GM19351 (cell line): ENCODE measurements around the gene DDIT4.
A peak's percentile ranks its signal among the peaks of the same experiment; 100 is the strongest.
"Not testable (repeated sequence)": the region's sequence is repeated elsewhere in the genome, so short reads cannot be mapped to it uniquely, and the experiment has no call there.

Experiments used
- ATAC-seq: cut with Tn5 transposase; IDR thresholded peaks from one replicate; pipeline ENCODE4 v1.9.1; 2021; ENCODE audit warnings: mild to moderate bottlenecking, moderate library complexity; ENCODE audit not compliant: unreplicated experiment

The DDIT4 gene

GRCh38 chr10:72267381-72267780 lies 6.3 kb upstream of the DDIT4 start:
- ATAC-seq: no peak

GRCh38 chr10:72267819-72268399 lies 5.8 kb upstream of the DDIT4 start:
- ATAC-seq: no peak

GRCh38 chr10:72268475-72269200 lies 5.1 kb upstream of the DDIT4 start:
- not testable (repeated sequence) for ATAC-seq

GRCh38 chr10:72270607-72271281 lies 3.0 kb upstream of the DDIT4 start:
- no peak for ATAC-seq

- peak; percentile 37 for ATAC-seq
Observed at GRCh38 chr10:72272689-72273409, 875 bp upstream of the DDIT4 start.

GRCh38 chr10:72274213-72274729 lies 547 bp downstream of the DDIT4 start:
- ATAC-seq: no peak

GRCh38 chr10:72274730-72275350 lies 1.1 kb downstream of the DDIT4 start:
- no peak for ATAC-seq

GRCh38 chr10:72275351-72276012 lies 1.8 kb downstream of the DDIT4 start:
- no peak for ATAC-seq

GRCh38 chr10:72276013-72276387 lies 2.3 kb downstream of the DDIT4 start:
- no peak for ATAC-seq

- ATAC-seq: no peak
Observed at GRCh38 chr10:72276421-72277339, 3.0 kb downstream of the DDIT4 start.

- ATAC-seq: no peak
Observed at GRCh38 chr10:72277340-72277995, 3.7 kb downstream of the DDIT4 start.

GRCh38 chr10:72277996-72278667 lies 4.4 kb downstream of the DDIT4 start:
- no peak for ATAC-seq

- no peak for ATAC-seq
Observed at GRCh38 chr10:72278668-72279393, 5.1 kb downstream of the DDIT4 start.

GRCh38 chr10:72279587-72279986 lies 5.9 kb downstream of the DDIT4 start:
- ATAC-seq: not testable (repeated sequence)

- no peak for ATAC-seq
Observed at GRCh38 chr10:72283131-72283530, 9.4 kb downstream of the DDIT4 start.

GRCh38 chr10:72285972-72286521 lies 12.3 kb downstream of the DDIT4 start:
- ATAC-seq: no peak

GRCh38 chr10:72291019-72291532 lies 17.4 kb downstream of the DDIT4 start:
- ATAC-seq: no peak
